Keratinocyte (primary cell): ENCODE results near the gene PTPRT. TPM values are rescaled to one million over a fixed set of nuclear protein-coding genes. Genes with fewer than 3 reads are reported as not detected.

Experiments
- DNase-seq: peaks from one replicate; pipeline ENCODE4 v3.0.0-alpha.2; 2011; ENCODE audit warnings: low read depth, missing footprints, low spot score
- FAIRE-seq: peaks from 2 replicates; lab custom pipeline; 2011; peaks lifted over from hg19 to GRCh38; lab: Jason Lieb, UNC
- H2AFZ ChIP-seq: 2 replicates; pipeline ENCODE4 v1.6.0; 2012; ENCODE audit warnings: low read length, control low read depth, inconsistent platforms; ENCODE audit not compliant: control insufficient read depth
- H3K27ac ChIP-seq: 2 replicates; pipeline ENCODE4 v1.5.1; 2011; ENCODE audit warnings: low read length; ENCODE audit not compliant: control insufficient read depth, insufficient read depth
- H3K27me3 ChIP-seq: 3 replicates; pipeline ENCODE4 v1.6.0; 2011; ENCODE audit warnings: low read length; ENCODE audit not compliant: control insufficient read depth, insufficient read depth; ENCODE audit errors: extremely low read depth
- H3K36me3 ChIP-seq, 2 experiments: 2 replicates in 1 of 2; 3 replicates in 1 of 2; pipeline ENCODE4 v1.5.1; 2011; ENCODE audit warnings: low read length in 2 of 2, mild to moderate bottlenecking in 1 of 2; ENCODE audit not compliant: control insufficient read depth in 2 of 2, insufficient read depth in 2 of 2; ENCODE audit errors: extremely low read depth in 1 of 2
- H3K4me1 ChIP-seq: 3 replicates; pipeline ENCODE4 v1.5.1; 2011; ENCODE audit warnings: low read length; ENCODE audit not compliant: control insufficient read depth, insufficient read depth; ENCODE audit errors: extremely low read depth
- H3K4me2 ChIP-seq: 3 replicates; pipeline ENCODE4 v1.6.0; 2011; ENCODE audit warnings: low read depth, low read length; ENCODE audit not compliant: control insufficient read depth, insufficient read depth; ENCODE audit errors: extremely low read depth
- H3K4me3 ChIP-seq, 3 experiments: fragments of 200-600 bp in 1 of 3; sonication (generic) in 1 of 3; 2 replicates in 2 of 3; 3 replicates in 1 of 3; pipeline ENCODE4 v1.5.1; 2011 to 2016; ENCODE audit warnings: low read length in 3 of 3, mild to moderate bottlenecking in 3 of 3, control low read depth in 2 of 3, inconsistent platforms in 1 of 3, low read depth in 1 of 3, mixed read lengths in 1 of 3, mixed run types in 1 of 3, moderate library complexity in 1 of 3; ENCODE audit not compliant: control insufficient read depth in 2 of 3, insufficient read depth in 2 of 3; ENCODE audit errors: extremely low read depth in 1 of 3
- H3K79me2 ChIP-seq: 2 replicates; pipeline ENCODE4 v1.6.0; 2012; ENCODE audit warnings: low read length; ENCODE audit not compliant: control insufficient read depth, insufficient read depth
- H3K9ac ChIP-seq: 3 replicates; pipeline ENCODE4 v1.6.0; 2011; ENCODE audit warnings: low read length; ENCODE audit not compliant: control insufficient read depth, insufficient read depth; ENCODE audit errors: extremely low read depth
- H3K9me1 ChIP-seq: 3 replicates; pipeline ENCODE4 v1.6.0; 2011; ENCODE audit warnings: low read length; ENCODE audit not compliant: control insufficient read depth, insufficient read depth; ENCODE audit errors: extremely low read depth
- H3K9me3 ChIP-seq: 2 replicates; pipeline ENCODE4 v1.5.1; 2012; ENCODE audit warnings: low read depth, low read length; ENCODE audit not compliant: control insufficient read depth
- H4K20me1 ChIP-seq: 3 replicates; pipeline ENCODE4 v1.6.0; 2011; ENCODE audit warnings: low read length; ENCODE audit not compliant: control insufficient read depth, insufficient read depth; ENCODE audit errors: extremely low read depth
- CTCF ChIP-seq, 3 experiments: IDR thresholded peaks in 1 of 3; conservative IDR thresholded peaks in 1 of 3; optimal IDR thresholded peaks in 1 of 3; 2 replicates in 2 of 3; 3 replicates in 1 of 3; pipeline versions ENCODE3 to v1.5.1; 2011; ENCODE audit warnings: low read length in 3 of 3, mild to moderate bottlenecking in 3 of 3, moderate library complexity in 2 of 3, control low read depth in 1 of 3, inconsistent platforms in 1 of 3; ENCODE audit not compliant: insufficient read depth in 2 of 3; ENCODE audit errors: extremely low read depth in 1 of 3
- EZH2 ChIP-seq: IDR thresholded peaks from one replicate; pipeline ENCODE4 v1.6.1; 2012; ENCODE audit warnings: inconsistent platforms, mild to moderate bottlenecking, low read length, moderate library complexity
- dilution Hi-C: fragments of 300-500 bp; cut with MboI; formaldehyde crosslinking; loops from one replicate; pipeline ENCODE4 v1.7.0; 2020; ENCODE audit warnings: low sequenced_read_pairs; ENCODE audit not compliant: extremely low pct_ligation_motif_present
- polyA plus RNA-seq, 5 experiments: library from polyadenylated mRNA; depleted of rRNA in 3 of 5; stranded (reverse) in 3 of 5; stranded (forward) in 1 of 5; unstranded in 1 of 5; fragments of >200 nt; gene quantifications; 1 replicate in 1 of 5; 2 replicates in 3 of 5; 3 replicates in 1 of 5; pipeline versions ENCODE4 v1.2.1 to v1.2.3, GENCODE V29; 2011 to 2012; ENCODE audit warnings: missing spikeins in 2 of 5, low read depth in 1 of 5, low replicate concordance in 1 of 5

The PTPRT gene
- polyA plus RNA-seq, 1 donor (not counting 4 experiments of a cell fraction or from before 2014, with no cell fraction given) = not detected

- no peaks in the 10 kb centered on the region for H4K20me1 ChIP-seq
- no peaks in the 10 kb centered on the region for H3K79me2 ChIP-seq
- dilution Hi-C loops = no loop called here
- H3K9me1 ChIP-seq = no peaks in the 10 kb centered on the region
- FAIRE-seq (no peak), DNase-seq (no peak)
- H3K4me3 ChIP-seq = no peak overlapping the region
- H3K9me3 ChIP-seq = no peaks in the 10 kb centered on the region
- no peaks in the 10 kb centered on the region for H3K27me3 ChIP-seq
- H3K36me3 ChIP-seq = no peaks in the 10 kb centered on the region
- no peak overlapping the region for H3K27ac ChIP-seq
- no peak overlapping the region for H3K9ac ChIP-seq
- H2AFZ ChIP-seq = no peak overlapping the region
- H3K4me2 ChIP-seq = no peak overlapping the region
- TF ChIP-seq CTCF (optimal IDR thresholded peaks at IDR 0.05 in 1 of 3, IDR thresholded peaks at IDR 0.05 in 1 of 3, conservative IDR thresholded peaks at IDR 0.05 in 1 of 3; ENCODE audit: extremely low read depth in 1 of 3, insufficient read depth in 2 of 3, low read length in 3 of 3) = no peak
- TF ChIP-seq EZH2 = no peak
- H3K4me1 ChIP-seq = no peaks in the 10 kb centered on the region
These were observed 681.8 kb downstream of the PTPRT start for GRCh38 chr20:42507874-42508273.

- no peak for FAIRE-seq
- dilution Hi-C loops = no loop called here
These were observed 683.3 kb downstream of the PTPRT start for GRCh38 chr20:42506397-42506796.

More at GRCh38 chr20:42506397-42506796, 683.3 kb downstream of the PTPRT start:
- no peaks in the 10 kb centered on the region for H3K9me3 ChIP-seq
- H3K27ac ChIP-seq = no peak overlapping the region
- H3K36me3 ChIP-seq = no peaks in the 10 kb centered on the region
- H3K4me3 ChIP-seq = no peak overlapping the region
- H3K9me1 ChIP-seq = no peaks in the 10 kb centered on the region
- H3K9ac ChIP-seq = no peak overlapping the region
- H3K4me2 ChIP-seq = no peak overlapping the region
- TF ChIP-seq CTCF (optimal IDR thresholded peaks at IDR 0.05 in 1 of 3, IDR thresholded peaks at IDR 0.05 in 1 of 3, conservative IDR thresholded peaks at IDR 0.05 in 1 of 3; ENCODE audit: extremely low read depth in 1 of 3, insufficient read depth in 2 of 3, low read length in 3 of 3) = no peak
- TF ChIP-seq EZH2 = no peak
- H4K20me1 ChIP-seq = no peaks in the 10 kb centered on the region
- no peak overlapping the region for H2AFZ ChIP-seq
- DNase-seq = no peak
- H3K4me1 ChIP-seq = no peaks in the 10 kb centered on the region
- H3K79me2 ChIP-seq = no peaks in the 10 kb centered on the region
- H3K27me3 ChIP-seq = no peaks in the 10 kb centered on the region
